ENCODE measurements around the gene ZNF780A.
"Not testable (repeated sequence)": the region's sequence is repeated elsewhere in the genome, so short reads cannot be mapped to it uniquely, and the experiment has no call there.

Gene ZNF780A

GRCh38 chr19:40081411-40081810 lies 9.3 kb downstream of the ZNF780A start:
- no peak for DNase-seq

- DNase-seq = no peak
Measured at GRCh38 chr19:40080289-40080688, 10.5 kb downstream of the ZNF780A start.

- no peak for DNase-seq
Measured at GRCh38 chr19:40078377-40078776, 12.4 kb downstream of the ZNF780A start.

GRCh38 chr19:40070058-40070457 lies 20.7 kb downstream of the ZNF780A start:
- no peak for DNase-seq

- DNase-seq = no peak
Measured at GRCh38 chr19:40059624-40060023, 31.1 kb downstream of the ZNF780A start.

- DNase-seq = no peak
Measured at GRCh38 chr19:40057166-40057565, 33.6 kb downstream of the ZNF780A start.

- DNase-seq = no peak
Measured at GRCh38 chr19:40056505-40056904, 34.2 kb downstream of the ZNF780A start.

GRCh38 chr19:40055832-40056504 lies 34.8 kb downstream of the ZNF780A start, which contains the start of gene ZNF780B:
Gene ZNF780B, minus strand, starts transcription at chr19:40056231. Its CDS starts 5,899 bp downstream, at chr19:40050332.
- peak; percentile 18 to 85 (median 55) for DNase-seq

GRCh38 chr19:40055049-40055448 lies 35.7 kb downstream of the ZNF780A start:
- DNase-seq = no peak

- DNase-seq = no peak
Measured at GRCh38 chr19:40054632-40055031, 36.1 kb downstream of the ZNF780A start.

- no peak for DNase-seq
Measured at GRCh38 chr19:40053491-40053890, 37.3 kb downstream of the ZNF780A start.

GRCh38 chr19:40041718-40042117 lies 49.0 kb downstream of the ZNF780A start:
- DNase-seq = not testable (repeated sequence)

- not testable (repeated sequence) for DNase-seq
Measured at GRCh38 chr19:40038047-40038446, 52.7 kb downstream of the ZNF780A start.

- DNase-seq = no peak
Measured at GRCh38 chr19:40035996-40036395, 54.7 kb downstream of the ZNF780A start.

GRCh38 chr19:40033989-40034560 lies 56.7 kb downstream of the ZNF780A start:
- DNase-seq = no peak

- no peak for DNase-seq
Measured at GRCh38 chr19:40026597-40026970, 64.2 kb downstream of the ZNF780A start.

GRCh38 chr19:40025938-40026596 lies 64.7 kb downstream of the ZNF780A start:
- no peak for DNase-seq

GRCh38 chr19:40023969-40024368 lies 66.8 kb downstream of the ZNF780A start:
- no peak for DNase-seq
